Measurements from ENCODE around the gene PAPPA2. TPM values are rescaled to one million over a fixed set of nuclear protein-coding genes. Genes with fewer than 3 reads are reported as not detected.

PAPPA2 gene
- total and polyA plus RNA-seq, 10 of the 15 experiments (the other 5 are each of a cell fraction or from before 2014, with no cell fraction given): under 0.01 to 0.06 (median 0.03) TPM; not detected in 7

DNA sequence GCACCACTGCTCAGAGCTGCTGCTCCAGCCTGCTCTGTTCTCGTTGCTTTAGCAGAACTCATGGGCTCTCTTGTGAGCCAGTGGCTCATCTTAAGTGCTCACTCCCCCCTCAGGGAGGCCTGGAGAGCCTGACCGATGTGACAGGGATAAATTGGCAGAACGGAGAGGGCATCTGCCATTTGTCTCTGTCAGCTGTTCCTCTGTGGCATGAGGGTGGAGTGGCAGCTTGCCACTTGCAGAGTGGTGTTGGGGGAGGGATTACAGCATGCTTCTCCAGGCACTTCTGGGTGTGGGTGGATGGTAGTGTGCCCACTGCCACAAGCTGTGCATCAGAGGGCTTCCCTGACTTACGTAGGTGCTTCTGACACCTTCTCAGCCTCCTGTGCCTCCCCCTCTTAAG, 229.5 kb downstream of the PAPPA2 start (continued):
- no peak for TF ChIP-seq SP1 (IDR thresholded peaks at IDR 0.05; ENCODE audit: low read depth, low read length)

DNA sequence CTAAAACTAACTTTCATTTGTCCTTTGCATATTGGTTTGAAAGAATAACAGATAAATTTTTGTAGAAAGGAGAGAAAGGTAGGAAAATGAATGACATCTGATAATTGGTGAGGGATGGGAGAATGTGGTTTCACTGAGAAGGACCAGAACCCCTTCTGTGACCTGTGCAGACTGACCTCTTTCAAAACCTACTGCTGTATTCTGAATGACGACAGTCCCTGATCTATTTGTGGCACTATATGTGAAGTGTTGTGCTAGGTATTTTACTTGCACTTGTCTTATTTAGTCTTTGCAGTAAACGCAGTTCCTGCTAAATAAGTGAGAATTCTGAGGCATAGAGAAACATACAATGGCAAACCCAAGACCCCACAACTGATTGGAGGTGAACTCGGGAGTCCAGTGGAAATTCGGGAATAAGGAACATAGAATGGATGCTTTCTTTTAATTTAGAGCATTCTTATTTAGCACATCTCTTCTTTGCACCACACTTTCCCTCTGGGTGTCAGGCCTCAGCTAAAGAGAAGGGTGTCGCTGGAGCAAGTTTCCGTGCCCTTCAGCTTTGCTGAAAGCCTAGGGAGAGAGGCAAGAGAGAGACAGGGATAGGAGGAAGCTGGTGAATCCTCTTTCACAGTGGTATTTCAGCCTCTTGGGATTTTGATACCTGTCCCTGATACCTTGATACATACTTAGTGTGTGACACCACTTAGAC, 230.2 kb downstream of the PAPPA2 start:
- Histone ChIP-seq H3K4me2 (ENCODE audit: control insufficient read depth, insufficient read depth) (no peak overlapping the region), H4K20me1 (ENCODE audit: control insufficient read depth, insufficient read depth) (no peaks in the 10 kb centered on the region), H3K27ac (ENCODE audit: control insufficient read depth, insufficient read depth) (no peak overlapping the region), H3K4me3 (no peak overlapping the region), H3K9me3 (replicated peaks; ENCODE audit: control insufficient read depth, insufficient read depth, low read length) (no peaks in the 10 kb centered on the region), H3K27me3 (replicated peaks in 1 of 2; ENCODE audit: control insufficient read depth in 2 of 2, insufficient read depth in 2 of 2, low read length in 1 of 2) (no peaks in the 10 kb centered on the region), H2AFZ (ENCODE audit: control insufficient read depth, low read depth, low read length) (no peak overlapping the region), H3K4me1 (ENCODE audit: control insufficient read depth, insufficient read depth, low read length) (no peaks in the 10 kb centered on the region), H3K9ac (ENCODE audit: control insufficient read depth, insufficient read depth, low read length) (no peak overlapping the region), H3K36me3 (ENCODE audit: control insufficient read depth in 2 of 2, insufficient read depth in 2 of 2, low read length in 1 of 2) (no peaks in the 10 kb centered on the region), H3K79me2 (ENCODE audit: control insufficient read depth, insufficient read depth, low read length) (no peaks in the 10 kb centered on the region)
- BruUV-seq (replicated peaks): no TSS peak
- ChIA-PET POLR2A (no interaction called here), SMC1A (ENCODE audit: uncharacterized antibody, unreplicated experiment) (interaction anchor here (1.5 kb wide), 1 partner anchor 13 kb away, joined by 3 read pairs; no protein-coding TSS in a partner anchor), RAD21 (ENCODE audit: unreplicated experiment) (no interaction called here), CTCF (interaction anchor here (1.8 to 1.9 kb wide), 2 partner anchors 11 to 133 kb away, joined by 6 to 10 read pairs; no protein-coding TSS in a partner anchor)
- FAIRE-seq: no peak
- 21% methylated on average over 6 of the region's 6 CpGs for WGBS (ENCODE audit: insufficient coverage, insufficient replicate concordance, low lambda C conversion rate, missing lambda C conversion rate)
- in situ Hi-C loops (cut with MboI) (no loop called here), intact Hi-C loops (cut with micrococcal nuclease; ENCODE audit: unreplicated experiment) (loop anchor here (5.0 kb wide), 1 partner anchor 189 kb away; no protein-coding TSS in a partner anchor)
- DNase-seq (ENCODE audit: low read depth, low spot score): no peak
- ATAC-seq: no peak
- TF ChIP-seq, protein P1, sequence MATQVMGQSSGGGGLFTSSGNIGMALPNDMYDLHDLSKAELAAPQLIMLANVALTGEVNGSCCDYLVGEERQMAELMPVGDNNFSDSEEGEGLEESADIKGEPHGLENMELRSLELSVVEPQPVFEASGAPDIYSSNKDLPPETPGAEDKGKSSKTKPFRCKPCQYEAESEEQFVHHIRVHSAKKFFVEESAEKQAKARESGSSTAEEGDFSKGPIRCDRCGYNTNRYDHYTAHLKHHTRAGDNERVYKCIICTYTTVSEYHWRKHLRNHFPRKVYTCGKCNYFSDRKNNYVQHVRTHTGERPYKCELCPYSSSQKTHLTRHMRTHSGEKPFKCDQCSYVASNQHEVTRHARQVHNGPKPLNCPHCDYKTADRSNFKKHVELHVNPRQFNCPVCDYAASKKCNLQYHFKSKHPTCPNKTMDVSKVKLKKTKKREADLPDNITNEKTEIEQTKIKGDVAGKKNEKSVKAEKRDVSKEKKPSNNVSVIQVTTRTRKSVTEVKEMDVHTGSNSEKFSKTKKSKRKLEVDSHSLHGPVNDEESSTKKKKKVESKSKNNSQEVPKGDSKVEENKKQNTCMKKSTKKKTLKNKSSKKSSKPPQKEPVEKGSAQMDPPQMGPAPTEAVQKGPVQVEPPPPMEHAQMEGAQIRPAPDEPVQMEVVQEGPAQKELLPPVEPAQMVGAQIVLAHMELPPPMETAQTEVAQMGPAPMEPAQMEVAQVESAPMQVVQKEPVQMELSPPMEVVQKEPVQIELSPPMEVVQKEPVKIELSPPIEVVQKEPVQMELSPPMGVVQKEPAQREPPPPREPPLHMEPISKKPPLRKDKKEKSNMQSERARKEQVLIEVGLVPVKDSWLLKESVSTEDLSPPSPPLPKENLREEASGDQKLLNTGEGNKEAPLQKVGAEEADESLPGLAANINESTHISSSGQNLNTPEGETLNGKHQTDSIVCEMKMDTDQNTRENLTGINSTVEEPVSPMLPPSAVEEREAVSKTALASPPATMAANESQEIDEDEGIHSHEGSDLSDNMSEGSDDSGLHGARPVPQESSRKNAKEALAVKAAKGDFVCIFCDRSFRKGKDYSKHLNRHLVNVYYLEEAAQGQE (IDR thresholded peaks at IDR 0.05; ENCODE audit: low read depth, low read length): no peak
- TF ChIP-seq NFXL1 (IDR thresholded peaks at IDR 0.05; ENCODE audit: borderline replicate concordance): no peak
- no peak for TF ChIP-seq DPF2 (IDR thresholded peaks at IDR 0.05)
- no peak for TF ChIP-seq IRF4 (IDR thresholded peaks at IDR 0.05; ENCODE audit: low read depth, low read length)
- TF ChIP-seq, protein P2, sequence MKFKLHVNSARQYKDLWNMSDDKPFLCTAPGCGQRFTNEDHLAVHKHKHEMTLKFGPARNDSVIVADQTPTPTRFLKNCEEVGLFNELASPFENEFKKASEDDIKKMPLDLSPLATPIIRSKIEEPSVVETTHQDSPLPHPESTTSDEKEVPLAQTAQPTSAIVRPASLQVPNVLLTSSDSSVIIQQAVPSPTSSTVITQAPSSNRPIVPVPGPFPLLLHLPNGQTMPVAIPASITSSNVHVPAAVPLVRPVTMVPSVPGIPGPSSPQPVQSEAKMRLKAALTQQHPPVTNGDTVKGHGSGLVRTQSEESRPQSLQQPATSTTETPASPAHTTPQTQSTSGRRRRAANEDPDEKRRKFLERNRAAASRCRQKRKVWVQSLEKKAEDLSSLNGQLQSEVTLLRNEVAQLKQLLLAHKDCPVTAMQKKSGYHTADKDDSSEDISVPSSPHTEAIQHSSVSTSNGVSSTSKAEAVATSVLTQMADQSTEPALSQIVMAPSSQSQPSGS (IDR thresholded peaks at IDR 0.05; ENCODE audit: low read length): no peak
- TF ChIP-seq YBX1 (IDR thresholded peaks at IDR 0.05): no peak
- TF ChIP-seq TBL1XR1 (IDR thresholded peaks at IDR 0.05; ENCODE audit: low read depth, low read length): no peak
- no peak for TF ChIP-seq PAX8 (IDR thresholded peaks at IDR 0.05)
- no peak for TF ChIP-seq MYB (IDR thresholded peaks at IDR 0.05; ENCODE audit: borderline replicate concordance, low read depth, low read length)
- no peak for TF ChIP-seq RBBP5 (conservative IDR thresholded peaks at IDR 0.05)
